ENCODE data around the gene SCYGR6. TPM values are rescaled to one million over a fixed set of nuclear protein-coding genes. Genes with fewer than 3 reads are reported as not detected.
"Not testable (repeated sequence)": the region's sequence is repeated elsewhere in the genome, so short reads cannot be mapped to it uniquely, and the experiment has no call there.

Gene SCYGR6
- total and polyA plus RNA-seq, 2 of the 8 experiments (the other 6 are each of a cell fraction or from before 2014, with no cell fraction given) = not detected

DNA sequence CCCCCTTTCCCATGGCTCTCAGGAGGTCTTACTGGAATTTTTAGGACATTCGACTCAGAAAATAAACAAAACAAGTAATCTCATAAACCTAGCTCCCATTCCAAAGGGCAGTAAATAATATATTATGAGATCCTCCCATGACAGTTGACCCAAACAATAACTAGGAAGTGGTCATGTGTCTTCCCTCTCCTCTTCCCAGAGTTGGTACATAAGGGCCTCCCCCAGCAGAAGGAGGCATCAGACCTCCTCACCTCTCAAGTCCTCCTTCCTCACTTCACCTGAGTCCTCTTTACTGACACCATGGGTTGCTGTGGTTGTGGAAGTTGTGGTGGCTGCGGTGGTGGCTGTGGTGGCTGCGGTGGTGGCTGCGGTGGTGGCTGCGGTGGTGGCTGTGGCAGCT, 3.5 kb upstream of the SCYGR6 start, which contains the start of gene SCYGR7 (continued):
- TF ChIP-seq, protein P1, sequence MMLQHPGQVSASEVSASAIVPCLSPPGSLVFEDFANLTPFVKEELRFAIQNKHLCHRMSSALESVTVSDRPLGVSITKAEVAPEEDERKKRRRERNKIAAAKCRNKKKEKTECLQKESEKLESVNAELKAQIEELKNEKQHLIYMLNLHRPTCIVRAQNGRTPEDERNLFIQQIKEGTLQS (IDR thresholded peaks at IDR 0.05; ENCODE audit: insufficient read depth, low read depth, low read length) = no peak
- TF ChIP-seq ZNF274 (IDR thresholded peaks at IDR 0.05; ENCODE audit: borderline replicate concordance, extremely low read depth, low read length) = no peak

GRCh38 chr2:227722821-227723220, 1.7 kb downstream of the SCYGR6 start:
- H3K9ac ChIP-seq (replicated peaks in 1 of 4; ENCODE audit: extremely low read depth in 1 of 4, low read depth in 3 of 4, low read length in 3 of 4); H4K20me1 ChIP-seq (replicated peaks in 1 of 2; ENCODE audit: control insufficient read depth in 1 of 2, insufficient read depth in 2 of 2, low read length in 2 of 2); H3K79me2 ChIP-seq (ENCODE audit: control insufficient read depth in 1 of 2, insufficient read depth in 2 of 2, low read length in 2 of 2); H2BK120ac ChIP-seq (replicated peaks; ENCODE audit: low read depth, low read length); H2BK5ac ChIP-seq (ENCODE audit: low read depth, low read length); H3K36me3 ChIP-seq (ENCODE audit: control insufficient read depth in 2 of 4, insufficient read depth in 4 of 4, low read length in 3 of 4); H3K23me2 ChIP-seq (ENCODE audit: low read depth, low read length); H4K8ac ChIP-seq (ENCODE audit: extremely low read depth, insufficient read depth, low read length); FAIRE-seq; H2BK15ac ChIP-seq (ENCODE audit: low read length); H3K14ac ChIP-seq (ENCODE audit: insufficient read length); H4K5ac ChIP-seq (ENCODE audit: insufficient read length, low read depth, low read length); H2BK20ac ChIP-seq (ENCODE audit: low read length); DNase-seq (ENCODE audit: low read depth in 1 of 2, low spot score in 2 of 2); H3K9me3 ChIP-seq (ENCODE audit: insufficient read depth in 2 of 2, low read depth in 1 of 2, low read length in 1 of 2); H3K56ac ChIP-seq (replicated peaks; ENCODE audit: insufficient read length, low read depth, low read length); H3K4ac ChIP-seq (replicated peaks; ENCODE audit: insufficient read length, low read depth, low read length); H3K4me1 ChIP-seq (replicated peaks in 1 of 4; ENCODE audit: control insufficient read depth in 3 of 4, insufficient read depth in 4 of 4, low read length in 3 of 4); H3K79me1 ChIP-seq (ENCODE audit: low read depth, low read length); POLR2A ChIA-PET (ENCODE audit: partially characterized antibody); H3K4me2 ChIP-seq (ENCODE audit: insufficient read depth in 1 of 2, low read depth in 2 of 2, low read length in 2 of 2); H3K27me3 ChIP-seq (replicated peaks in 1 of 4; ENCODE audit: control insufficient read depth in 3 of 4, extremely low read depth in 1 of 4, insufficient read depth in 3 of 4, low read length in 3 of 4); H3K27ac ChIP-seq (ENCODE audit: low read depth, low read length); H2AFZ ChIP-seq (ENCODE audit: low read length); H2BK12ac ChIP-seq (ENCODE audit: low read depth, low read length); H4K91ac ChIP-seq (replicated peaks; ENCODE audit: insufficient read length, low read length); H3K18ac ChIP-seq (ENCODE audit: extremely low read depth, low read length); H3K23ac ChIP-seq (ENCODE audit: insufficient read length); H2AK5ac ChIP-seq (ENCODE audit: low read depth, low read length); H3K4me3 ChIP-seq (ENCODE audit: extremely low read depth in 1 of 4, insufficient read depth in 2 of 4, low read depth in 3 of 4, low read length in 4 of 4): not testable (repeated sequence)
- CTCF ChIA-PET (ENCODE audit: partially characterized antibody) = interaction anchor here (1.2 kb wide), 1 partner anchor 43 kb away, joined by 3 read pairs; no protein-coding TSS in a partner anchor
- WGBS, 2 experiments (ENCODE audit: extremely low coverage in 1 of 2, insufficient coverage in 1 of 2, insufficient read length in 1 of 2, insufficient replicate concordance in 2 of 2, low coverage in 1 of 2, low lambda C conversion rate in 2 of 2, missing lambda C conversion rate in 1 of 2) = 81% methylated on average over 7 of the region's 7 CpGs; no CpG with 5 or more reads in 1 of the 2 experiments

All from H1 (cell line).